Skeletal muscle tissue (tissue), 4 donors: ENCODE measurements around the gene ARHGEF9. TPM values are rescaled to one million over a fixed set of nuclear protein-coding genes. Genes with fewer than 3 reads are reported as not detected.
"Not testable (repeated sequence)": the region's sequence is repeated elsewhere in the genome, so short reads cannot be mapped to it uniquely, and the experiment has no call there.

Experiments used
- H3K27ac ChIP-seq: one replicate; pipeline ENCODE4 v1.7.0; 2013; ENCODE audit warnings: mild to moderate bottlenecking, low read depth, low read length, inconsistent platforms
- H3K27me3 ChIP-seq, 3 donors: one replicate each; pipeline ENCODE4 v1.7.0; 2013; ENCODE audit warnings: low read length in 3 of 3; ENCODE audit not compliant: control insufficient read depth in 3 of 3, insufficient read depth in 3 of 3
- H3K36me3 ChIP-seq, 3 donors: one replicate each; pipeline ENCODE4 v1.7.0; 2013; ENCODE audit warnings: low read length in 3 of 3; ENCODE audit not compliant: control insufficient read depth in 3 of 3, insufficient read depth in 3 of 3
- H3K4me1 ChIP-seq, 3 donors: one replicate each; pipeline ENCODE4 v1.7.0; 2013; ENCODE audit warnings: low read length in 3 of 3, mild to moderate bottlenecking in 3 of 3; ENCODE audit not compliant: control insufficient read depth in 3 of 3, insufficient read depth in 3 of 3
- H3K4me3 ChIP-seq, 3 donors: one replicate each; pipeline ENCODE4 v1.7.0; 2013; ENCODE audit warnings: low read length in 3 of 3
- H3K9ac ChIP-seq, 3 donors: one replicate each; pipeline ENCODE4 v1.7.0; 2013; ENCODE audit warnings: low read length in 3 of 3, mild to moderate bottlenecking in 3 of 3, moderate library complexity in 2 of 3, low read depth in 1 of 3
- H3K9me3 ChIP-seq, 3 donors: one replicate each; pipeline ENCODE4 v1.7.0; 2013; ENCODE audit warnings: low read length in 3 of 3; ENCODE audit not compliant: control insufficient read depth in 3 of 3
- total RNA-seq: library from RNA; depleted of rRNA; stranded (reverse); fragments of >200 nt; gene quantifications from one replicate; pipeline ENCODE4 v1.2.3, GENCODE V29; 2014
- donor health status: Osteomylitis.

The ARHGEF9 gene
- 16.2 TPM for total RNA-seq

DNA sequence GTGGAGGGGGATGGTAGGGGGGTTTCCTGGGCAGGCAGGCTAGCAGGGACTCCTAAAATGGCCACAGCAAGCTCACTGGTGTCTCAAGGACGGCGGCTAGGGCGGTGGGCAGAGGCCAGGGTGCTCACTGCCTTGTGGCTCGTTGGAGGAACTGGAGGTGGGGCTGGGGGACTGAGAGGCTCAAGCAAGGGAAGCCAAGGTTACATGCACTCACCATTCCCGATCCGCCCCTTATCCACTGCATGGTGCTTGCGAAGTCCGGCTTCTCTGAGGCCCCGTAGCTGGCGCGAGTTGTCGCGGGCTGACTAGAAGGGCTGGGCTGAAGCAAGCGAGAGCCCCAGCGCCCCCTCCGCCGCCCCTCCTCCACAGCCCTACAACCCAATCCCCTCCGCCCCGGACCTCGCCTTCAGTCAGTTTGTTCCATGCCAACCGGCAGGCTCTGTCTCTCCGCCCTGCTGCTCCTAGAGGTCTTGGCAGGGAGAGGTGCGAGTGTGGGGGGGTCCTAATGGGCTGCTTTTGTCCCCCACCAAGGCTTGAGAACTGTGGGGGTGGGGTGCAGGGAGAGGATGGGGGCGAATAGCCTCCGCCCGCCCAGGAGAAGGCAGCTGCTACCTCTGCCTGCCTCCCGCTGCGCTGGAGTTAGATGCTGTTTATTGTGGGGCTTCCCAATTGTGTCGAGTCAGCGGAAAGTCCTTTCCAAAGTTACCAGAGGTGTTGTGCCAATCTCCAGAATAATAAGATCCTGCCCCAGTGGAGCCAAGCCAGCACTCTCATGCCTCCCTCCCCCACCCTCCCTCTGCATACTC is at the start of gene ARHGEF9:
ARHGEF9 (minus strand) TSS at position 313 of the 806 bp plus-strand sequence; CDS start at position 244, 69 bp downstream.
- no peaks in the 10 kb centered on the region for H3K9me3 ChIP-seq
- H3K27ac ChIP-seq, result no peak within 1 kb of the TSS
- H3K9ac ChIP-seq, result peak within 1 kb of the TSS; percentile 51 to 68 (median 57)
- H3K36me3 ChIP-seq, result no peaks in the 10 kb centered on the region
- H3K4me3 ChIP-seq, result peak within 1 kb of the TSS; percentile 41 to 62 (median 61)
- H3K27me3 ChIP-seq, result no peaks in the 10 kb centered on the region
- peaks cover 0 to 4% (median 3%) of the 10 kb centered on the region in 3 donors for H3K4me1 ChIP-seq

GRCh38 chrX:63825446-63825845 is 40.4 kb upstream of the ARHGEF9 start:
- not testable (repeated sequence) for H3K27me3 ChIP-seq, H3K4me3 ChIP-seq, H3K9me3 ChIP-seq, H3K9ac ChIP-seq, H3K27ac ChIP-seq, H3K4me1 ChIP-seq, H3K36me3 ChIP-seq

- H3K4me1 ChIP-seq, result no peaks in the 10 kb centered on the region
- no peaks in the 10 kb centered on the region for H3K36me3 ChIP-seq
- no peak overlapping the region for H3K4me3 ChIP-seq
- no peak overlapping the region for H3K27ac ChIP-seq
- H3K9me3 ChIP-seq, result no peaks in the 10 kb centered on the region
- no peaks in the 10 kb centered on the region for H3K27me3 ChIP-seq
- H3K9ac ChIP-seq, result no peak overlapping the region
Observed at GRCh38 chrX:63818156-63818555, 33.1 kb upstream of the ARHGEF9 start.

DNA sequence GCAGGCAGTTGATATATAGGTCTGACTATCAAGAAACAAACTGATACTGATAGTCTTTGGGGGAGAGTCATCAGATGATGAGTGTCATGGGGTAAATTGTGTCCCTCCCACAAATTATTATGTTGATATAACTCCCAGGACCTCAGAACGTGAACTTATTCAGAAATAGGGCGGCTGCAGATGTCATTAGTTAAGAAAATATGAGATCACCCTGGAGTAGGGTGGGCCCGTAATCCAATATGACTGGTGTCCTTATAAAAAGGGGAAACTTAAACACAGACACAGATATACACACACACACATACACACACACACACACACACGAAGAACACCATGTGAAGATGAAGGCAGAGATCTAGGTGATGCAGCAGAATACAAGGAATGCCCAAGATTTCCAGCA is 32.7 kb upstream of the ARHGEF9 start:
- H3K9me3 ChIP-seq, result no peaks in the 10 kb centered on the region

DNA sequence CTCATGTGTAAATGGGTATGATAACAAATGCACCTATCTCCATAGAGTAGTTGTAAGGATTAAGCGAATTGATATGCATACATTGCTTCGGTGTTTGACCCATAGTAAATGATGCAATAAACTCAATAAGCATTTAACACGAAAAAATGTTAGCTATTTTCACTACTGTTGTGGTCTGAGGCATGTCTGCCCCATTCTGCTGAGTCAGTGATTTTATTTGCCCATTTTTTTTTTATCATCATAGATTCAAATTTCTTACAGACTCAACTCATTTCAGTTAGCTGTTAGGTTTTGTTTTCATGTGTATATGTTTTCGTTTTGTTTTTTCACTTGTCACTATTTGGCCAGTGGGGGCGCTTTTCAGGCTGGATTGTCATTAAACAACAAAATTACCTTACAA is 27.8 kb upstream of the ARHGEF9 start:
- Histone ChIP-seq H3K36me3 (no peaks in the 10 kb centered on the region), H3K27ac (no peak overlapping the region), H3K9ac (no peak overlapping the region), H3K9me3 (no peaks in the 10 kb centered on the region), H3K4me1 (no peaks in the 10 kb centered on the region), H3K4me3 (no peak overlapping the region), H3K27me3 (no peaks in the 10 kb centered on the region)

More for the DNA sequence above, 32.7 kb upstream of the ARHGEF9 start:
- Histone ChIP-seq H3K27ac (no peak overlapping the region), H3K27me3 (no peaks in the 10 kb centered on the region), H3K36me3 (no peaks in the 10 kb centered on the region), H3K9ac (no peak overlapping the region), H3K4me1 (no peaks in the 10 kb centered on the region), H3K4me3 (no peak overlapping the region)

DNA sequence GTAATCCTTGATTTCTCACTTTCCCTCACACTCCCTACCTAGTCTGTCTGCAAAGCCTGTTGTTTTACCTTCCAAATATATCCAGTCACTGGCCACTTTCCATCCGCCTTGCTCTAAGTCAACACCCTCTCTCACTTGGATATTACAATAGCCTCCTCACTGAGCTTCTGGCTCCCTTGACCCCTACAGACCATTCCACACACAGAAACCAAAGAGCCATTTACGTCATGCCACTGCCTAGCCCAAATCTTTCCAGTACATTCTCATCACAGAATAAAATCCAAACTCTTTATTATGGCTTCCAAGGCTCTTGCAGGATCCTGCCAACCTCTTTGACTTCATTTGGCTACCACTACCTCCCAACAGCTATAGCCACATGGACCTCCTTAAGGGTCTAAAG is 25.7 kb upstream of the ARHGEF9 start:
- no peaks in the 10 kb centered on the region for H3K4me1 ChIP-seq
- no peaks in the 10 kb centered on the region for H3K9me3 ChIP-seq
- H3K36me3 ChIP-seq, result no peaks in the 10 kb centered on the region
- no peak overlapping the region for H3K4me3 ChIP-seq
- no peak overlapping the region for H3K27ac ChIP-seq
- no peak overlapping the region for H3K9ac ChIP-seq
- H3K27me3 ChIP-seq, result no peaks in the 10 kb centered on the region

DNA sequence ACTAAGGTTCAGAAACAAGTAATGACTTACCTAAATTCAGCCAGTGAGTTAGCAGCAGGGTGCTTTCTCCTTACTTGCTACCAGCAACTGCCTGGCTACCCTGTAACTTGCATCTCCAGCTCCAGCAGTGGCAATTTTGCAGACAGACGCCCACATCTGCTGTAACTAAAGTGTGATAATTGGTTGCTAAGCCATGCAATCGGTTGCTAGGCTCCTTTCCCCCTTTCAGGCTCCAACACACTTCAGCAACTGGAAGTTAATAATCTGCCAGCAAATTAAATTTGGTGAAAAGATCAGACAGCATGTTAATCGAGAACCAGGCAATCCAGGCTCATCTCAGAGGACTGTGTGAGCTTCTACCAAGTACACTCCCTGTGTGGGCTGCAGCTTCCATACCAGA is 24.2 kb upstream of the ARHGEF9 start:
- no peaks in the 10 kb centered on the region for H3K36me3 ChIP-seq
- no peaks in the 10 kb centered on the region for H3K27me3 ChIP-seq
- no peak overlapping the region for H3K4me3 ChIP-seq
- H3K9ac ChIP-seq, result no peak overlapping the region
- no peaks in the 10 kb centered on the region for H3K9me3 ChIP-seq
- no peaks in the 10 kb centered on the region for H3K4me1 ChIP-seq
- H3K27ac ChIP-seq, result no peak overlapping the region

DNA sequence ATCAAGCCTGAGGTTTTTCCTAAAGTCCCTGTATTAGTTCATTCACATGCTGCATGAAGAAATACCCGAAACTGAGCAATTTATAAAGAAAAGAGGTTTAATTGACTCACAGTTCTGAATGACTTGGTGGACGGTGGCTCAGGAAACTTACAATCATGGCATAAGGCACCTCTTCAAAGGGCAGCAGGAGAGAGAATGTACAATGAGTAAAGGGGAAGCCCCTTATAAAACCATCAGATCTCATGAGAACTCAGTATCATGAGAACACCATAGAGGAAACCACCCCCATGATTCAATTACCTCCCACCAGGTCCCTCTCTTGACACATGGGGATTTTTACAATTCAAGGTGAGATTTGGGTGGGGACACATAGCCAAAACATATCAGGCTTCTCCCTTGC is 10.4 kb upstream of the ARHGEF9 start:
- H3K9me3 ChIP-seq, H3K27ac ChIP-seq, H3K9ac ChIP-seq, H3K4me1 ChIP-seq, H3K27me3 ChIP-seq, H3K4me3 ChIP-seq, H3K36me3 ChIP-seq: not testable (repeated sequence)

DNA sequence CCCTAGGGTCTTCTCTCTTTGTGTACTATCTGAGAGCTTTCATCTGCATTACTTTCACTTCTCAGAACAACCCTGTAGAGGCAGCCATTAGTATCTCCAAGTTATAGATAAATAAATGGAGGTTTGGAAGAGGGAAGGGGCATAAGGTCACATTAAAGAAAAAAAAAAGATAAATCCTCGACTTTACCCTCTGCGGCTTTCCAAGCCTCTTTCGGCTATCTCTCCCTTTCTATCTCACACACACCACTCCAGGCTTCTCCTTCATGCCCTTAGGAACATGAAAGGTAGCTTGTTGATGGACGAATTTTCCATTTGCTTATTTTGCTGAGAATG is 660 bp upstream of the ARHGEF9 start:
- H3K36me3 ChIP-seq, result no peaks in the 10 kb centered on the region
- H3K9ac ChIP-seq, result no peak overlapping the region
- H3K27me3 ChIP-seq, result no peaks in the 10 kb centered on the region
- no peaks in the 10 kb centered on the region for H3K9me3 ChIP-seq
- peaks cover 0 to 4% (median 3%) of the 10 kb centered on the region in 3 donors for H3K4me1 ChIP-seq
- H3K4me3 ChIP-seq, result peak overlapping the region in 2 of 3 donors; percentile 41 to 62
- no peak overlapping the region for H3K27ac ChIP-seq

GRCh38 chrX:63784346-63784901 is 590 bp downstream of the ARHGEF9 start:
- peaks cover 0 to 4% (median 3%) of the 10 kb centered on the region in 3 donors for H3K4me1 ChIP-seq
- H3K36me3 ChIP-seq, result no peaks in the 10 kb centered on the region
- no peak overlapping the region for H3K27ac ChIP-seq
- H3K27me3 ChIP-seq, result no peaks in the 10 kb centered on the region
- H3K4me3 ChIP-seq, result peak overlapping the region; percentile 41 to 62 (median 61)
- H3K9me3 ChIP-seq, result no peaks in the 10 kb centered on the region
- H3K9ac ChIP-seq, result peak overlapping the region in 2 of 3 donors; percentile 51 to 68
